ENCODE results near the gene SMG6.
"Not testable (repeated sequence)": the region's sequence is repeated elsewhere in the genome, so short reads cannot be mapped to it uniquely, and the experiment has no call there.

The SMG6 gene

DNA sequence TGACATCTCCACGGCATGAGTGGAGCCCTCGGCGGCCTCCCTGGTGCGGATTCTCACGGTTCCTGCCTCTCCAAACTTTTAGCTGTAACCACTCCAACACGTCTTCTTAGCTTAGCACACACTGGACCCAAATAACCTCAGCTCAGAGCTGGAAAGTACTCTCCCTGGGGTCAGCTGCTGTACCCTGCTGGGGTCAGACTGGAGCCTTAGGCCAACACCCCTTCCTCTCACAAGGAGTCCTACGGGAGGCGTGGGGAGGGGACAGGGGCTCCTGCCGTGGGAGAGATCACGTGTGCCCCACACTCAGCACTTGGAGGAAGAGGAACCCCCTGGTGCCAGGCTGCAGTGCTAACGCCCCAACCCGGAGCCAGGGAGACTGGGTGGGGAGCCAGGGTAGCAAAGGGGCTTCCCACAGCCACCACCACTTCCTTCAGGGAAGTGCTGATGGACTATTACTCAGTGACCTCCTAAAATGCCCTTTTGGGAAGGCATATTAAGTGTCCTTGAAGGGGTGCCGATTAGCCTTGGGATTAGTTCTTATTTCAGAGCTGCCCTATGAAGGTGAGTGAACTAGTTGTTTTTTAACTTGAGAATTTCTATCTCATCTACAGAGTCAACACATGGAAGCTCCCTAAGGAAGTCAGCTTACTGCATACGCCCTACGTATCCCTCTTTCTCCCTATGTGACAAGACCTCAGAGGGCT, 124.6 kb downstream of the SMG6 start:
- DNase-seq (ENCODE audit: low read depth, low spot score) = no peak

DNA sequence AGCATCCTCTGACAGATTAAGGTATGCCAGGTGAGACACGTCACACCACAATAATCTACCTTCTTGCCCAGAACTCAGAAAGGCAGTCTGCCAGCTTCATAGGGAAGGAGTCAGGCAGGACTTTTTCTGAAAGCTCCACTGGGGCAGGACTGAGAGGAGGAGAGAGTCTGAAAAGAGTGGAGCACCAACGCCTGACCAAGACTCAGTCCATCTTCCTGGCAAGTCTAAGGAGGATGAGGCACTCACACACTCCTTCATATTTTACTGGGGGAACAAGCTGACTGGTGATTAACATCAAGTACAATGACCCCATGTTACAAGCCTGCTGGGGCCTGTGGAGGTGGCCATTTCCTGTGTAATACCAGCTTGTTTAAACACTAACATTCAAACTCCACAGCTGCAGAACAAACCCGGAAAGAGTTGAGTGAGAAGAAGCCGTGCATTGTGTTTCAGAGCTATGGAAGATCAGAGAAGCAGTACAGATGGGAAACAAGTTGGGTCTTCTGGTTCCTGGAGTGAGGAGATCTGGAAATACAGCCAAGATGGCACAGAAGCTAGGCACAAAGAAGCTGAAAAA, 126.3 kb downstream of the SMG6 start:
- no peak for DNase-seq (ENCODE audit: low read depth, low spot score)

GRCh38 chr17:2176499-2177169, 127.0 kb downstream of the SMG6 start:
- no peak for DNase-seq (ENCODE audit: low read depth, low spot score)

DNA sequence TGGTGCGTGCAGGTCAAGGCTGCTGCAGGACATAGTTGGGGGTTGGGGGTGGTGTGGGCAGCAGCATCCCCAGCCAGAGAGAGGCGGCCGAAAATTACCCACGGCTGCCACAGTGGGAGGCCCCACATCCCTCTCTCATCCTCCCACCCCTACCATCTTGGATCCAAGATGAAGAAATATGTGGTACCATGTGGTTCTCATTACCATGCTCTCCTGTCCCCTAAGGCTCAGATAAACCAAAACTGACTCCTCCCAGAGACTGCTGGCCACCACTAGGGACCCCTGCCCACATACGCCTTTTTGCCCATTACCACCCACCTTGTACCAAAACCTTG, 128.3 kb downstream of the SMG6 start:
- no peak for DNase-seq (ENCODE audit: low read depth, low spot score)

DNA sequence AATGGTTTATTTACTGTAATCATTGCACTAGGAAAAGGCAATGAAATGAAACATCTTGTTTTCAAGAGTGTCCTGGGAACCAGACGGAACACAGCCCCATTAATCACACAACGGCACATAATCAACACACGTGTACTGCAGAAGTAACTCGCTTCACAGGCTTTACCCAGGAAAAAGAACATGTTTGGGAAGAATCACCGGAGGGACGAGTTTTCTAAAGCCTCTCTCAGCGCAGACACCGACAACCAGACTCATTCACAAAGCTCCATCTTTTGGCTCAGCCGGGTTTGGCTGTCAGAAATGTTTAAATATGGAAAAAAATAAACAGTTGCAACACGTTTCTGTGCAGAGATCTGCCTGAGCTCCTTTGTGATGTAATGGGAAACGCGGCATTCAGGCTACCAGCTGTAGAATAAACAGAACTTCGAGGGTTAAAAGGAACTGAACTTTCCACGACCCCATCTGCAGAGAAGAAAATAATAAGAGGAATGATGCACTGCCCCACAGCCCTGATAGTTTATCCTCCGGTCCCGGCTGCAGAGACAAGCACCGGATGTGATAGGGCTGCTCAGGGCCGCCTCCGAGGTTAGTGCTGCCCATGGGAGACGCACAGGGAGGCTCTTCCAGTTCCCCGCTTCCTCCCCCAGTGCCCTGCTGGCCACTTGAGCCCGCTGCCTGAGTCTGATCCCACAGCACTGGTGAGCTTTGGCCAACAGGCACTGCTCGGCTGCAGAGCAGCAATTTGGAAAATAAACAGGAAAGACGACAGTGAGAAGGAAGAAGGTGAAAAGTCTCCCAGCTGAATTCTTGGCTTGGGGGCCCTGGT, 128.9 kb downstream of the SMG6 start:
- no peak for DNase-seq (ENCODE audit: low read depth, low spot score)

- DNase-seq (ENCODE audit: low read depth, low spot score) = no peak
Measured at GRCh38 chr17:2174014-2174413, 129.6 kb downstream of the SMG6 start.

DNA sequence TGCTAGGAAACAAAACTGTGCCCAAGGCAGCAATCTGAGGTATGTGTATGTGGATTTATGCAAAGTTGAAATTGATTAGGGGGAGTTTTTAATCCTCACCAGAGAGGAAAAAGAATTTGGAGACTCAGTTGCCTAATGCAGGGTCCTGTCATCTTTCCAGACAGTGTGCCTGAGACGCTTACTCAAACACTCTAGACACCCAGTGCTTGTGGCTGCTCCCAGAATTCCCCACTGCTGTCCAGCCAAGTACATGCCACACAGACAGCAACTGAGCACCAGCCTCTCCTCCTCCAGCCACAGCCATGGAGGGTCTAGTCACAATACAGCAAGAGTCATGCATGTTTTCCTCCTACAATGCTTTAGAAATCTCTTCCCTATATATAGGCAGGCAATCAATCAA, 130.6 kb downstream of the SMG6 start:
- no peak for DNase-seq (ENCODE audit: low read depth, low spot score)

DNA sequence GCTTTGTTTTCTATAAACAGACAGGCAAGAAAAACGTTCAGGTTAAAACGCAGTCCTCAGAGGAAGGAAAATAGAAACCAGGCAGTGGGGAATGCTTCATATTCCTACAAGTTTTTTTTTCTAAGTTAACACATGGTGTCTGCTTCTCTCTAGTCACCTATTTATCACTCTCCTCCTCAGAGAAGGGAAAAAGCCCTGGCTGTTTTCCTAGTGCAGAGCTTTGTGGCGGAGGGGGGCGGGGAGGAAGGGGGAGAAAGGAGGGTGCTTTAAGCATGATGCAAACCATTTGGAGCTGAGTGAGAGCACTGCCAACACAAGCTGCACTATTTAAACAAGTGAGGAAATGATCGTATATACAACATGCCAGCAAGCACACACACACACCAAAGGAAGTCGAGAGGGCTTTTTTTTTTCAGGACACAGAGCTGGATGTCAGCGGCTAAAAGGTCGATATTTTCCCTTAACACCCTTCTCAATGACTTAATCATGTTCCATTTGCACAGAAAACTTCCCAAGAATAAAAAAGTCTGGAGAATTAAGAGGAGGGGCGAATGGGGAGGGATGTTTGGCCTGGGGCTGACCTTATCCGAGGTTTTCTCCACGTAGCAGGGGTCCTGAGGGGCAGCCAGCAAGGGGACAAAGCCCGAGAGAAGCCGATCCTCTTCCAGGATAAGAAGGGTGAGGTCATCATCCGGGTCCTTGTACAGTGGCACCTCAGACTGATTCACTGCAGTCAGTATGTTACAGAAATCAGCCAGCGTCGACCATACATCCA, 131.3 kb downstream of the SMG6 start:
- DNase-seq (ENCODE audit: low read depth, low spot score) = no peak

DNA sequence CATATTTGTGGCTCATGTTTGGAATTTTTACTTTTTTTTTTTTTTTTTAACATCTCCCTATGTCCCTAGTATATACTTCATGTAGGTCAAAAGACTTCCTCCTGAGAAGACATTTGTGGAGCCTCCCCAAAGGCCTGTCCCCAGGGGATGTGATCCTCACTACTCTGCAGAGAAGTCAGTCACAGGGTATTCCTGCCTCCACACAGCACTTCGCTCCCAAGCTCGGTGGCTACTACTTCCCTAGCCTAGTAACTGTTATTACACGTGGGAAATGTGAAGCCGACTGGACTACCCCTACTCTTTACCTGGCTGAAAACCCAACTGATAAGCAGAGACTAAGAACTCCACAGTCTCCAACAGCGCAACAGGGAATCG, 131.9 kb downstream of the SMG6 start:
- DNase-seq (ENCODE audit: low read depth, low spot score) = no peak

DNA sequence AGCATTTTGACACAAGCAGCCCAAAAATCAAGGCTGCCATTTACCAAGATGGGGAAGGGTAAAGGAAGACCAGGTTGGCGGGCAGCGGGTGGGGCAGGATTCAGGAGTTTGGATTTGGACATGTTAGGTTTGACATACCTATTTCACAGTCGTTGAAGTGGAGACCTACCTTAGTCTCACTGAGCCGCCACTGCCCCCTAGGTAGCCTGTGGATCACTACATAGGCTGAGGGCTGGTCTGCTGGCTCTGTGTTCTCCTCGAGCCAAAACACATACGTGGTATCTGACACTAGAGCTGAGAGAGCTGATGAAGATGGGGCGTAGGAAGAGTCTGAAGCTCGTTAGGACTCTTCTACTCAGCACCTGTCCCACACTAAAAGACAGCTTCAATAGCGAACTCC, 133.6 kb downstream of the SMG6 start:
- no peak for DNase-seq (ENCODE audit: low read depth, low spot score)

- DNase-seq (ENCODE audit: low read depth, low spot score) = not testable (repeated sequence)
Measured at GRCh38 chr17:2165723-2166122, 137.9 kb downstream of the SMG6 start.

- DNase-seq (ENCODE audit: low read depth, low spot score) = no peak
Measured at GRCh38 chr17:2158396-2158780, 145.2 kb downstream of the SMG6 start.

DNA sequence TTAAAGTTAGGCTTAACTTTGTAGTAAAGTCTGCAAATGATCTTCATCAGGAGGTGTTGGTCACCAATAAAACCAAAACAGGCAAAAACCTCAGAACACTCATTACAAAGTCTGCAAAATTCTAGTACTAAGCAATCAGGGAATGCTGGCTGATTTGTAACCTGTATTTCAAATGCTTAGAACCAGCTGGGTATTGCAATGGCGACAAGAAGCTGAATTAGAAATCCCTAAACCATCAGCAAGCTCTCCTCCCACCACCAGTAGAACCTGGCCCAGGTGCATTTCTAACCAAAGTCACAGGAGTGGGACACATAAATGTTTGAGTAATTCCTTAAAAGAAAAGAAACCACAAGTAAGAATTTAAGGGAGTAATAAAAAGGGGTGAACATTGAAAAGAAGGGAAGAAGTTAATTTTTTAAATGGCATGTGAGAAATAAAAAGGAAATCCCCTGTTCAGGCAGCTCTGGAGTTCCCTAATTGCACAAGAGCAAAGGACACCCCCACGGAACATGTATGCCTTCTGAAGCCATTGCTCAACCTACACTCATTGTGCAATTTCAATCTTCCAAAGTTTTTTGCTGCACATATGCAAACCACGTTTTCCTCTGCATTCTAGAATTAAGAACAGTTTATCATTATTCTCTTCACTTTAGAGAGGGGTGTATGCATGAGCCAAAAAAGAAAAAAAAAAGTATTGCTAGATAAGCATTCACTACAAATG, 145.8 kb downstream of the SMG6 start:
- no peak for DNase-seq (ENCODE audit: low read depth, low spot score)

GRCh38 chr17:2157081-2157480, 146.5 kb downstream of the SMG6 start:
- DNase-seq (ENCODE audit: low read depth, low spot score) = no peak

- DNase-seq (ENCODE audit: low read depth, low spot score) = no peak
Measured at GRCh38 chr17:2156666-2157065, 146.9 kb downstream of the SMG6 start.

- DNase-seq (ENCODE audit: low read depth, low spot score) = no peak
Measured at GRCh38 chr17:2155573-2155972, 148.0 kb downstream of the SMG6 start.

DNA sequence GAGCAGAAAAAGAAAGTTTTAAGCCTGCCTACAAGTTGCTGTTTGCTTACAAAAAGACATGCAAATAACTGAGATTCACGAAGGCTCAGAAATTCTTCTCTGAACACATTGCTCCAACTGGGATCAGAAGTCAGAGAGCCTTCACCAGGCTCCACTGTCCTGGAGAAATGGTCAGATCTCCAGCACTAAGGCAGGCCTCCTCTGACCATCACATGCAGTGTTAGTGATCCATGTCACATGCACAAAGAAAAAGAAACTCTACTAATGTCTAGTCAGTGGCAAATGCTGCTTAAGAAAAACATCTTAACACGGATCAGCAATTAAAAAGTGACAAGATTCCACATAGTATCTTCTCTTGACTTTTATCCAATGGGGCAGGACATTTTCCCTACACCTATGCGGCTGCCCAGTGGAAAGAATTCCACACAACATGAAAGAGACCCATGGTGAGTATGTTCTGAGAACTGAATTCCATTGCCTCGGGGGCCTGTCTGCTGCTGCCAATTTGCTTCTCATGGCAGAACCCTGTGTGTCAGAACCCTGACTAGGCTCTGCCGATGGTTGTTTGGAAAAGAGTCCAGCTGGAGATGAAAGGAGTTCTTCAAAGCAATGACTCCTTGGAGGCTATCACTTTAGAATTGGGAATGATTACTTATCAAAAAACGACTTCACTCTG, 152.1 kb downstream of the SMG6 start:
- no peak for DNase-seq (ENCODE audit: low read depth, low spot score)

- DNase-seq (ENCODE audit: low read depth, low spot score) = no peak
Measured at GRCh38 chr17:2150806-2151205, 152.8 kb downstream of the SMG6 start.

- DNase-seq (ENCODE audit: low read depth, low spot score) = no peak
Measured at GRCh38 chr17:2149934-2150333, 153.7 kb downstream of the SMG6 start.

- DNase-seq (ENCODE audit: low read depth, low spot score) = no peak
Measured at GRCh38 chr17:2146132-2146871, 157.3 kb downstream of the SMG6 start.

Data from activated naive CD8-positive, alpha-beta T cell treated with anti-CD3 and anti-CD28 coated beads, Interleukin-2, amount 50 U/mL, for 16 hours (primary cell).